Measurements from ENCODE around the gene PGRMC2. TPM values are rescaled to one million over a fixed set of nuclear protein-coding genes. Genes with fewer than 3 reads are reported as not detected.

PGRMC2 gene
- total RNA-seq, 1 experiment from 2014 or later, result 77.6 TPM

DNA sequence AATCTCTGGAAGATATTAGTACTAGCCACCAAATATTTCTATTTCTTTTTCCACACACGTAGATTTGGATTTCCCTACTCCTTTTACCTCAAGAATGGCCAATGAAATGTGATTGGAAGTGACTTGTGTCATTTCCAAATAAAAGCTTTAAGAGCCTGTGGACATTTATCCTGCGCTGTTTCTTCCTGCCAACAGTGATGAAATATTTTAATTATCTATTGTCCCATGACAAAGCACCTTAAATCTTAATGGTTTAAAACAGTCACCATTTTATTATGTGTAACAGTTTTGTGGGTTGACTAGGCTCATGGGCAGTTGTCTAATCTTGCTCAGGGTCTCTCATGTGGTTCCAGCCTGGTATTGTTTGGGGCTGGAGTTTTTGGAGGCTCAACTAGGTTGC is 3.5 kb upstream of the PGRMC2 start:
- H4K91ac ChIP-seq (ENCODE audit: insufficient read length, low read depth, low read length), result no peak overlapping the region
- H2BK15ac ChIP-seq (ENCODE audit: low read depth, low read length), result no peak overlapping the region
- DNase-seq, result no peak
- H2BK12ac ChIP-seq (ENCODE audit: insufficient read length, low read depth, low read length), result no peak overlapping the region
- H3K79me2 ChIP-seq (ENCODE audit: insufficient read depth, low read length), result peaks cover 8% of the 10 kb centered on the region; the same call in 1 of the 2 replicates
- H3K23ac ChIP-seq (ENCODE audit: insufficient read length, low read depth, low read length), result no peak overlapping the region
- no peaks in the 10 kb centered on the region for H3K9me3 ChIP-seq (ENCODE audit: control insufficient read depth, low read depth, low read length)
- Mint-ChIP-seq H3K9me3 (no peaks in the 10 kb centered on the region), H3K27ac (no peak overlapping the region), H3K4me3 (no peak overlapping the region), H3K4me1 (peaks cover 12 to 14% of the 10 kb centered on the region in 2 experiments), H3K36me3 (ENCODE audit: insufficient read depth in 1 of 3, low read depth in 3 of 3) (peaks cover 0 to 4% (median 0%) of the 10 kb centered on the region in 3 experiments; a peak in 3 of 7 replicates), H3K27me3 (ENCODE audit: low read depth) (no peaks in the 10 kb centered on the region)
- no peak overlapping the region for H3T11ph ChIP-seq (ENCODE audit: low read length)
- H3K18ac ChIP-seq (ENCODE audit: insufficient read length, low read depth, low read length), result no peak overlapping the region
- no peak overlapping the region for H3K4ac ChIP-seq (ENCODE audit: low read depth, low read length)
- H3K4me2 ChIP-seq (ENCODE audit: insufficient read depth, insufficient read length, low read length), result no peak overlapping the region
- no peak overlapping the region for H3K14ac ChIP-seq (ENCODE audit: insufficient read depth, low read length)
- TF ChIP-seq, protein P1, sequence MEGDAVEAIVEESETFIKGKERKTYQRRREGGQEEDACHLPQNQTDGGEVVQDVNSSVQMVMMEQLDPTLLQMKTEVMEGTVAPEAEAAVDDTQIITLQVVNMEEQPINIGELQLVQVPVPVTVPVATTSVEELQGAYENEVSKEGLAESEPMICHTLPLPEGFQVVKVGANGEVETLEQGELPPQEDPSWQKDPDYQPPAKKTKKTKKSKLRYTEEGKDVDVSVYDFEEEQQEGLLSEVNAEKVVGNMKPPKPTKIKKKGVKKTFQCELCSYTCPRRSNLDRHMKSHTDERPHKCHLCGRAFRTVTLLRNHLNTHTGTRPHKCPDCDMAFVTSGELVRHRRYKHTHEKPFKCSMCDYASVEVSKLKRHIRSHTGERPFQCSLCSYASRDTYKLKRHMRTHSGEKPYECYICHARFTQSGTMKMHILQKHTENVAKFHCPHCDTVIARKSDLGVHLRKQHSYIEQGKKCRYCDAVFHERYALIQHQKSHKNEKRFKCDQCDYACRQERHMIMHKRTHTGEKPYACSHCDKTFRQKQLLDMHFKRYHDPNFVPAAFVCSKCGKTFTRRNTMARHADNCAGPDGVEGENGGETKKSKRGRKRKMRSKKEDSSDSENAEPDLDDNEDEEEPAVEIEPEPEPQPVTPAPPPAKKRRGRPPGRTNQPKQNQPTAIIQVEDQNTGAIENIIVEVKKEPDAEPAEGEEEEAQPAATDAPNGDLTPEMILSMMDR (conservative IDR thresholded peaks at IDR 0.05), result no peak
- no CpG with 5 or more reads among the region's 2 CpGs for WGBS (ENCODE audit: extremely low coverage, insufficient read length, low lambda C conversion rate)
- no peaks in the 10 kb centered on the region for H3K79me1 ChIP-seq (ENCODE audit: insufficient read depth, low read depth, low read length, poor library complexity, severe bottlenecking)
- no peaks in the 10 kb centered on the region for H3K4me1 ChIP-seq (ENCODE audit: insufficient read depth, low read length)
- H2BK120ac ChIP-seq (ENCODE audit: low read depth, low read length, poor library complexity, severe bottlenecking), result no peak overlapping the region
- no peaks in the 10 kb centered on the region for H3K27me3 ChIP-seq (ENCODE audit: insufficient read depth, low read length)
- no peak overlapping the region for H3K9ac ChIP-seq (ENCODE audit: extremely low read depth, insufficient read length, low read length)
- no peak overlapping the region for H3K27ac ChIP-seq (ENCODE audit: insufficient read length, low read depth, low read length)
- H3K56ac ChIP-seq (ENCODE audit: insufficient read length, low read depth, low read length), result no peak overlapping the region
- no peak overlapping the region for H2BK20ac ChIP-seq (ENCODE audit: low read depth, low read length, poor library complexity, severe bottlenecking)
- no peak overlapping the region for H2AK5ac ChIP-seq (ENCODE audit: insufficient read length, low read length)
- no peak overlapping the region for H2BK5ac ChIP-seq (ENCODE audit: insufficient read length, low read length)
- no peak overlapping the region for H4K8ac ChIP-seq (replicated peaks; ENCODE audit: insufficient read length, low read depth, low read length)
- H2AFZ ChIP-seq (ENCODE audit: low read length), result no peak overlapping the region
- H4K20me1 ChIP-seq (ENCODE audit: control insufficient read depth, insufficient read depth, insufficient read length), result no peaks in the 10 kb centered on the region
- H3K23me2 ChIP-seq (ENCODE audit: insufficient read length, low read depth, low read length, poor library complexity, severe bottlenecking), result peaks cover 12% of the 10 kb centered on the region
- no peak overlapping the region for H4K5ac ChIP-seq (ENCODE audit: insufficient read length, low read depth, low read length)
